A673 (cell line): ENCODE data around the gene VPS9D1. TPM values are rescaled to one million over a fixed set of nuclear protein-coding genes. Genes with fewer than 3 reads are reported as not detected.

Experiments
- BruUV-seq: library from RNA; stranded (reverse); fragments of 400-500 nt; replicated peaks from 2 replicates; lab custom pipeline; 2021; lab: Mats Ljungman, UMichigan
- CTCF ChIA-PET: fragments of 300-600 bp; sonication (Branson Sonifier 250); formaldehyde crosslinking; loops from one replicate; lab custom pipeline; 2022; ENCODE audit warnings: antibody characterized with exemption; lab: Charles Lee
- POLR2A ChIA-PET: fragments of 300-600 bp; sonication (Branson Sonifier 250); formaldehyde crosslinking; loops from one replicate; lab custom pipeline; 2022; ENCODE audit warnings: antibody characterized with exemption; ENCODE audit not compliant: low non-redundant PET; lab: Charles Lee
- DNase-seq: peaks from one replicate; pipeline ENCODE4 v3.0.0-alpha.2; 2015; ENCODE audit warnings: low spot score
- H3K27ac ChIP-seq: fragments of 200-600 bp; sonication (generic); 2 replicates; pipeline ENCODE4 v1.5.1; 2016; ENCODE audit warnings: mixed run types, low read depth, mild to moderate bottlenecking, mixed read lengths, antibody characterized with exemption, low read length; ENCODE audit not compliant: poor library complexity, severe bottlenecking
- H3K27me3 ChIP-seq: fragments of 200-600 bp; sonication (generic); replicated peaks from 2 replicates; pipeline ENCODE4 v1.6.1; 2017; ENCODE audit warnings: mixed run types, low read depth, mild to moderate bottlenecking, mixed read lengths, antibody characterized with exemption, low read length; ENCODE audit not compliant: insufficient read depth, poor library complexity
- H3K36me3 ChIP-seq: fragments of 200-600 bp; sonication (generic); 2 replicates; pipeline ENCODE4 v1.6.1; 2016; ENCODE audit warnings: mixed run types, mild to moderate bottlenecking, mixed read lengths, antibody characterized with exemption, low read length; ENCODE audit not compliant: insufficient read depth, poor library complexity, severe bottlenecking
- H3K4me1 ChIP-seq: fragments of 200-600 bp; sonication (generic); 2 replicates; pipeline ENCODE4 v1.6.1; 2017; ENCODE audit warnings: mixed run types, mild to moderate bottlenecking, mixed read lengths, antibody characterized with exemption, low read length; ENCODE audit not compliant: insufficient read depth, poor library complexity, severe bottlenecking
- H3K4me3 ChIP-seq: fragments of 200-600 bp; sonication (generic); 2 replicates; pipeline ENCODE4 v1.5.1; 2016; ENCODE audit warnings: low read depth, mixed run types, mild to moderate bottlenecking, mixed read lengths, low read length; ENCODE audit not compliant: poor library complexity, severe bottlenecking
- H3K9me3 ChIP-seq: fragments of 200-600 bp; sonication (generic); 2 replicates; pipeline ENCODE4 v1.6.1; 2016; ENCODE audit warnings: mixed run types, low read depth, mild to moderate bottlenecking, mixed read lengths, antibody characterized with exemption, low read length; ENCODE audit not compliant: poor library complexity, severe bottlenecking
- EZH2 ChIP-seq: fragments of 200-600 bp; sonication (generic); IDR thresholded peaks from 2 replicates; pipeline ENCODE4 v1.6.1; 2017; ENCODE audit warnings: borderline replicate concordance, low read depth, mild to moderate bottlenecking, mixed read lengths, antibody characterized with exemption, low read length; ENCODE audit not compliant: poor library complexity, severe bottlenecking
- intact Hi-C: fragments of 100-400 bp; cut with micrococcal nuclease; formaldehyde crosslinking; loops from one replicate; pipeline ENCODE4 v1.10.0; 2022; ENCODE audit not compliant: unreplicated experiment
- total RNA-seq: library from RNA; stranded (reverse); gene quantifications from 2 replicates; pipeline ENCODE4 v1.2.3, GENCODE V29; 2021
- TF ChIP-seq, protein P1 (sequence below): fragments of 300-800, 200-600 bp; sonication (generic); conservative IDR thresholded peaks from 2 replicates; pipeline ENCODE4 v1.5.1; 2017; ENCODE audit warnings: low read depth, mild to moderate bottlenecking, antibody characterized with exemption, low read length, moderate library complexity, mixed read lengths

VPS9D1 gene
- total RNA-seq, 1 experiment from 2014 or later, result 3.4 TPM

DNA sequence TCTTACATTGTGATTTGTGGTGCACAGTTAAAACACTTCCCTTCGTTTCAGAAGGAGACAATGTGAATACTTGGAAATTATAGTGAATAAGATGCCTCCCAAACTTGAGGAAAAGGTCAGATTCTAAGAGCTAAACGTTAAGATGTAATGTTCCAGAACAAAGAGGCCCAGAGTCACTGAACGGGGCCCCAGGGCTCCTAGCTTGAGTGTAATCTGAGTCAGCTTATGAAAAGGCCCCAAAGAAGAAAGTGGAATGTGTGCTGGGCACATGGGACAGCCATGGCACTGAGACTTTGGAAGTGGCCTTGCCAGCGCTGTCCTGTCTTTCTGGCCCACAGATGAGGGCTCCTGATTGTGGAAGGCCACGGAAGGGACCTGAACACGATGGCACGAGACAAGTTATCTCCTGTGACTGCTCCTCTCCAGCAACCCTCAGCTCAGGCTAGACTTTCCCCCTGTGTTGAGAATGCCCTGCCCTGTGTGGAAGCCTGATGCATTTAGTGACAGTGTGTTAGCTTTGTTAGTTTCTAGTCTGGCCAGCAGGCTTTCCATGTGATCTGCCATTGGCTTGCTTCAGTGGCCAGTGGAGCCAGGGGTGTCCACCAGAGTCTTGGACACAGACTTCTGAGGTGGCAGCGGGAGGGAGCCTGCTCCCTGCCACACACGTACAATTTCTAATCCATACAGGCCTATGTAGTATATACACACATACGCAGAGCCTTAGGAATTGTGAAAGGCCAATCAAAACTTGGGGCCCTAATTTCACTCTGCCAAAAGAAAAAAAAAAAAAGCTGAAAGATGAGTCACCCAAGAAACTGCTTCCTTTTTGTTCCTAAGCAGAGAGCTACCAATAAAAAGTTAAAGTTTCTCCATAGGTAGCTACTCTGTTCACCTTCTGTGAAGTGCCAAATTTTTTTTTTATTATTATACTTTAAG is 49.9 kb downstream of the VPS9D1 start:
- H3K27me3 ChIP-seq, result no peaks in the 10 kb centered on the region
- no peaks in the 10 kb centered on the region for H3K36me3 ChIP-seq
- ChIA-PET CTCF (interaction anchor here (0.5 to 0.6 kb wide), 4 partner anchors 15 to 89 kb away, joined by 3 to 5 read pairs (median 4); no protein-coding TSS in a partner anchor), POLR2A (no interaction called here)
- no TSS peak for BruUV-seq
- no peak for TF ChIP-seq EZH2
- TF ChIP-seq, protein P1, sequence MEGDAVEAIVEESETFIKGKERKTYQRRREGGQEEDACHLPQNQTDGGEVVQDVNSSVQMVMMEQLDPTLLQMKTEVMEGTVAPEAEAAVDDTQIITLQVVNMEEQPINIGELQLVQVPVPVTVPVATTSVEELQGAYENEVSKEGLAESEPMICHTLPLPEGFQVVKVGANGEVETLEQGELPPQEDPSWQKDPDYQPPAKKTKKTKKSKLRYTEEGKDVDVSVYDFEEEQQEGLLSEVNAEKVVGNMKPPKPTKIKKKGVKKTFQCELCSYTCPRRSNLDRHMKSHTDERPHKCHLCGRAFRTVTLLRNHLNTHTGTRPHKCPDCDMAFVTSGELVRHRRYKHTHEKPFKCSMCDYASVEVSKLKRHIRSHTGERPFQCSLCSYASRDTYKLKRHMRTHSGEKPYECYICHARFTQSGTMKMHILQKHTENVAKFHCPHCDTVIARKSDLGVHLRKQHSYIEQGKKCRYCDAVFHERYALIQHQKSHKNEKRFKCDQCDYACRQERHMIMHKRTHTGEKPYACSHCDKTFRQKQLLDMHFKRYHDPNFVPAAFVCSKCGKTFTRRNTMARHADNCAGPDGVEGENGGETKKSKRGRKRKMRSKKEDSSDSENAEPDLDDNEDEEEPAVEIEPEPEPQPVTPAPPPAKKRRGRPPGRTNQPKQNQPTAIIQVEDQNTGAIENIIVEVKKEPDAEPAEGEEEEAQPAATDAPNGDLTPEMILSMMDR, result no peak
- H3K4me3 ChIP-seq, result no peak overlapping the region
- DNase-seq, result no peak
- H3K4me1 ChIP-seq, result peaks cover 3% of the 10 kb centered on the region
- intact Hi-C loops, result no loop called here
- H3K9me3 ChIP-seq, result no peaks in the 10 kb centered on the region
- H3K27ac ChIP-seq, result peak overlapping the region; percentile 24

DNA sequence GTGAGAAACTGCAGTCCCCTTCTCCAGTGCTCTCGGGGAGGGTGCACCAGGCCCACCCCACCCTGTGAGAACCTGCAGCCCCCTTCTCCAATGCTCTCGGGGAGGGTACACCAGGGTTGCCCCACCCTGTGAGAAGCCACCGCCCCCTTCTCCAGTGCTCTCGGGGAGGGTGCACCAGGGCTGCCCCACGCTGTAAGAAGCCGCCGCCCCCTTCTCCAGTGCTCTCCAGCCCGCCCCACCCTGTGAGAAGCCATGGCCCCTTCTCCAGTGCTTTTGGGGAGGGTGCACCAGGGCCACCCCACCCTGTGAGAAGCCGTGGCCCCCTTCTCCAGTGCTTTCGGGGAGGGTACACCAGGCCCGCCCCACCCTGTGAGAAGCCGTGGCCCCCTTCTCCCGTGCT is 50.9 kb downstream of the VPS9D1 start:
- no peaks in the 10 kb centered on the region for H3K9me3 ChIP-seq

DNA sequence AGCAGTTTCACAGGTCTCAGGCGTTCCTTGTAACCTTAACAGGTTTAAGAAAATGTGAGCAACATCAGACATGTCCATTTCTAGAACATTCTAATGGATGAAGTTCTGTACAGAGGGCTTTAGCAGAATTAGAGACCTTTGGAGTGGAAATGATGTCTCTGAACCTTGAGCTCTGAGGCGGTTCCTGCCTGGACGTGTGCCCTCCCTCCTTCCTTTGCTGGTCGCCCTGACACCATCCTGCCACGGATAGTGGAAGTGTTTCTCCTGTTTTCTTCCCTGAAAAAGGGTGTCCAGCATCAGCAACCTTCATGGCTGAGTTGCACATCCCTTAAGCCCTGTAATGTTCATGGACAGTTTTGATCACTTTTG is 51.9 kb downstream of the VPS9D1 start:
- Histone ChIP-seq H3K9me3 (no peaks in the 10 kb centered on the region), H3K4me1 (peaks cover 3% of the 10 kb centered on the region), H3K27me3 (no peaks in the 10 kb centered on the region), H3K36me3 (peaks cover 4% of the 10 kb centered on the region), H3K27ac (no peak overlapping the region), H3K4me3 (no peak overlapping the region)
- BruUV-seq, result no TSS peak
- CTCF ChIA-PET, result no interaction called here
- TF ChIP-seq EZH2, result no peak
- TF ChIP-seq, protein P1, result no peak
- POLR2A ChIA-PET, result no interaction called here
- DNase-seq, result no peak
- intact Hi-C loops, result no loop called here

More for the DNA sequence above, 50.9 kb downstream of the VPS9D1 start:
- Histone ChIP-seq H3K36me3 (no peaks in the 10 kb centered on the region), H3K27me3 (no peaks in the 10 kb centered on the region), H3K4me3 (no peak overlapping the region), H3K4me1 (peaks cover 3% of the 10 kb centered on the region), H3K27ac (no peak overlapping the region)
- TF ChIP-seq, protein P1, result no peak
- TF ChIP-seq EZH2, result no peak
- DNase-seq, result no peak
- ChIA-PET CTCF (no interaction called here), POLR2A (no interaction called here)
- BruUV-seq, result no TSS peak
- intact Hi-C loops, result no loop called here
